HCT116 (cell line): Measurements from ENCODE around the gene TM4SF20.

Source experiments
- CEBPB ChIP-seq: IDR thresholded peaks from 2 replicates; pipeline ENCODE4 v1.6.1; 2012; ENCODE audit warnings: low read depth
- EGR1 ChIP-seq: IDR thresholded peaks from 2 replicates; pipeline ENCODE4 v1.6.1; 2012; ENCODE audit warnings: low read depth
- EZH2 ChIP-seq: fragments of 200-600 bp; sonication (generic); IDR thresholded peaks from 2 replicates; pipeline ENCODE4 v1.6.1; 2017; ENCODE audit warnings: antibody characterized with exemption, mixed run types
- EZH2phosphoT487 ChIP-seq: fragments of 200-600 bp; IDR thresholded peaks from 2 replicates; pipeline ENCODE4 v1.6.1; 2018; ENCODE audit warnings: antibody characterized with exemption, borderline replicate concordance
- FOSL1 ChIP-seq: IDR thresholded peaks from 2 replicates; pipeline ENCODE4 v1.6.1; 2012; ENCODE audit warnings: low read depth
- POLR2A ChIP-seq: IDR thresholded peaks from 2 replicates; pipeline ENCODE4 v1.7.0; 2011; ENCODE audit warnings: borderline replicate concordance; ENCODE audit not compliant: insufficient read depth, insufficient read length; ENCODE audit errors: extremely low read depth
- POLR2AphosphoS5 ChIP-seq: IDR thresholded peaks from 2 replicates; pipeline ENCODE4 v1.6.1; 2011; ENCODE audit warnings: mild to moderate bottlenecking, low read depth, low read length, moderate library complexity
- RAD21 ChIP-seq: IDR thresholded peaks from 2 replicates; pipeline ENCODE4 v1.6.1; 2012; ENCODE audit warnings: low read depth, mild to moderate bottlenecking
- SP1 ChIP-seq: IDR thresholded peaks from 2 replicates; pipeline ENCODE4 v1.6.1; 2012; ENCODE audit warnings: low read depth
- ZFX ChIP-seq: fragments of 450-650 bp; IDR thresholded peaks from 2 replicates; pipeline ENCODE4 v1.6.1; 2017
- TF ChIP-seq, protein P1 (sequence below), 3 experiments: fragments of 200-600 bp in 1 of 3; sonication (generic) in 1 of 3; IDR thresholded peaks in 2 of 3; conservative IDR thresholded peaks in 1 of 3; 2 replicates each; pipeline ENCODE4 v1.5.1; 2012 to 2017; ENCODE audit warnings: low read depth in 2 of 3, low read length in 2 of 3, antibody characterized with exemption in 1 of 3, borderline replicate concordance in 1 of 3, control low read depth in 1 of 3, mild to moderate bottlenecking in 1 of 3, mixed read lengths in 1 of 3, mixed run types in 1 of 3, moderate library complexity in 1 of 3; ENCODE audit not compliant: insufficient read depth in 1 of 3
- TF ChIP-seq, protein P2 (sequence below): IDR thresholded peaks from 2 replicates; pipeline ENCODE4 v1.6.1; 2012
- TF ChIP-seq, protein P3 (sequence below): IDR thresholded peaks from 2 replicates; pipeline ENCODE4 v1.6.1; 2012; ENCODE audit warnings: low read depth
- TF ChIP-seq, protein P4 (sequence below): IDR thresholded peaks from 2 replicates; pipeline ENCODE4 v1.6.1; 2011; ENCODE audit warnings: mild to moderate bottlenecking, low read length, moderate library complexity; ENCODE audit not compliant: insufficient replicate concordance; ENCODE audit errors: extremely low read depth

DNA sequence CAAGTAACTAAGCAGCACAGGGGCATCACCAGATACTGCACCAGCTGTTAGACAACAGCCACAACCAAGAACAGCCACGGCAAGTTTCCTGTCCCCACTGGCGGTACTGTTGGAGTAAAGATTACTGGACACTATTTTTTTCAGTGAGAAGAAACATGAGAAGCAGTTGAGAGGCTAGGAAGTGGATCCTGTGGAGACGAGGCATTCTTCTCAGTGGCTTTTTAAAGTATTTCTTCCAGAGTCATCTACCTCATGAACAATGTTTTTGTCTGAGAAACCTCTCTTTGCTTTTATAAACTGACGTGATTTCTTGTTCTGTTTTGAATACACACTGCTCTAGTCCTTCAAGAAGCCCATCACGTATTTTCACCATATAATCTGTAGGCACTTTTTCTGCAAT is 18.8 kb downstream of the TM4SF20 start:
- TF ChIP-seq EZH2, result no peak
- TF ChIP-seq, protein P1, sequence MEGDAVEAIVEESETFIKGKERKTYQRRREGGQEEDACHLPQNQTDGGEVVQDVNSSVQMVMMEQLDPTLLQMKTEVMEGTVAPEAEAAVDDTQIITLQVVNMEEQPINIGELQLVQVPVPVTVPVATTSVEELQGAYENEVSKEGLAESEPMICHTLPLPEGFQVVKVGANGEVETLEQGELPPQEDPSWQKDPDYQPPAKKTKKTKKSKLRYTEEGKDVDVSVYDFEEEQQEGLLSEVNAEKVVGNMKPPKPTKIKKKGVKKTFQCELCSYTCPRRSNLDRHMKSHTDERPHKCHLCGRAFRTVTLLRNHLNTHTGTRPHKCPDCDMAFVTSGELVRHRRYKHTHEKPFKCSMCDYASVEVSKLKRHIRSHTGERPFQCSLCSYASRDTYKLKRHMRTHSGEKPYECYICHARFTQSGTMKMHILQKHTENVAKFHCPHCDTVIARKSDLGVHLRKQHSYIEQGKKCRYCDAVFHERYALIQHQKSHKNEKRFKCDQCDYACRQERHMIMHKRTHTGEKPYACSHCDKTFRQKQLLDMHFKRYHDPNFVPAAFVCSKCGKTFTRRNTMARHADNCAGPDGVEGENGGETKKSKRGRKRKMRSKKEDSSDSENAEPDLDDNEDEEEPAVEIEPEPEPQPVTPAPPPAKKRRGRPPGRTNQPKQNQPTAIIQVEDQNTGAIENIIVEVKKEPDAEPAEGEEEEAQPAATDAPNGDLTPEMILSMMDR (IDR thresholded peaks at IDR 0.05 in 2 of 3, conservative IDR thresholded peaks at IDR 0.05 in 1 of 3; ENCODE audit: borderline replicate concordance in 1 of 3, insufficient read depth in 1 of 3, low read depth in 2 of 3, low read length in 2 of 3), result no peak
- no peak for TF ChIP-seq CEBPB
- no peak for TF ChIP-seq RAD21
- TF ChIP-seq EZH2phosphoT487, result no peak
- no peak for TF ChIP-seq SP1
- TF ChIP-seq, protein P2, sequence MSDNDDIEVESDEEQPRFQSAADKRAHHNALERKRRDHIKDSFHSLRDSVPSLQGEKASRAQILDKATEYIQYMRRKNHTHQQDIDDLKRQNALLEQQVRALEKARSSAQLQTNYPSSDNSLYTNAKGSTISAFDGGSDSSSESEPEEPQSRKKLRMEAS, result no peak
- TF ChIP-seq, protein P3, sequence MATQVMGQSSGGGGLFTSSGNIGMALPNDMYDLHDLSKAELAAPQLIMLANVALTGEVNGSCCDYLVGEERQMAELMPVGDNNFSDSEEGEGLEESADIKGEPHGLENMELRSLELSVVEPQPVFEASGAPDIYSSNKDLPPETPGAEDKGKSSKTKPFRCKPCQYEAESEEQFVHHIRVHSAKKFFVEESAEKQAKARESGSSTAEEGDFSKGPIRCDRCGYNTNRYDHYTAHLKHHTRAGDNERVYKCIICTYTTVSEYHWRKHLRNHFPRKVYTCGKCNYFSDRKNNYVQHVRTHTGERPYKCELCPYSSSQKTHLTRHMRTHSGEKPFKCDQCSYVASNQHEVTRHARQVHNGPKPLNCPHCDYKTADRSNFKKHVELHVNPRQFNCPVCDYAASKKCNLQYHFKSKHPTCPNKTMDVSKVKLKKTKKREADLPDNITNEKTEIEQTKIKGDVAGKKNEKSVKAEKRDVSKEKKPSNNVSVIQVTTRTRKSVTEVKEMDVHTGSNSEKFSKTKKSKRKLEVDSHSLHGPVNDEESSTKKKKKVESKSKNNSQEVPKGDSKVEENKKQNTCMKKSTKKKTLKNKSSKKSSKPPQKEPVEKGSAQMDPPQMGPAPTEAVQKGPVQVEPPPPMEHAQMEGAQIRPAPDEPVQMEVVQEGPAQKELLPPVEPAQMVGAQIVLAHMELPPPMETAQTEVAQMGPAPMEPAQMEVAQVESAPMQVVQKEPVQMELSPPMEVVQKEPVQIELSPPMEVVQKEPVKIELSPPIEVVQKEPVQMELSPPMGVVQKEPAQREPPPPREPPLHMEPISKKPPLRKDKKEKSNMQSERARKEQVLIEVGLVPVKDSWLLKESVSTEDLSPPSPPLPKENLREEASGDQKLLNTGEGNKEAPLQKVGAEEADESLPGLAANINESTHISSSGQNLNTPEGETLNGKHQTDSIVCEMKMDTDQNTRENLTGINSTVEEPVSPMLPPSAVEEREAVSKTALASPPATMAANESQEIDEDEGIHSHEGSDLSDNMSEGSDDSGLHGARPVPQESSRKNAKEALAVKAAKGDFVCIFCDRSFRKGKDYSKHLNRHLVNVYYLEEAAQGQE, result no peak
- TF ChIP-seq POLR2A, result no peak
- TF ChIP-seq ZFX, result no peak
- TF ChIP-seq POLR2AphosphoS5, result no peak
- no peak for TF ChIP-seq FOSL1
- no peak for TF ChIP-seq EGR1
- TF ChIP-seq, protein P4, sequence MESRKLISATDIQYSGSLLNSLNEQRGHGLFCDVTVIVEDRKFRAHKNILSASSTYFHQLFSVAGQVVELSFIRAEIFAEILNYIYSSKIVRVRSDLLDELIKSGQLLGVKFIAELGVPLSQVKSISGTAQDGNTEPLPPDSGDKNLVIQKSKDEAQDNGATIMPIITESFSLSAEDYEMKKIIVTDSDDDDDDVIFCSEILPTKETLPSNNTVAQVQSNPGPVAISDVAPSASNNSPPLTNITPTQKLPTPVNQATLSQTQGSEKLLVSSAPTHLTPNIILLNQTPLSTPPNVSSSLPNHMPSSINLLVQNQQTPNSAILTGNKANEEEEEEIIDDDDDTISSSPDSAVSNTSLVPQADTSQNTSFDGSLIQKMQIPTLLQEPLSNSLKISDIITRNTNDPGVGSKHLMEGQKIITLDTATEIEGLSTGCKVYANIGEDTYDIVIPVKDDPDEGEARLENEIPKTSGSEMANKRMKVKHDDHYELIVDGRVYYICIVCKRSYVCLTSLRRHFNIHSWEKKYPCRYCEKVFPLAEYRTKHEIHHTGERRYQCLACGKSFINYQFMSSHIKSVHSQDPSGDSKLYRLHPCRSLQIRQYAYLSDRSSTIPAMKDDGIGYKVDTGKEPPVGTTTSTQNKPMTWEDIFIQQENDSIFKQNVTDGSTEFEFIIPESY, result no peak
